Measurements from ENCODE around the gene SGK1.

The SGK1 gene

DNA sequence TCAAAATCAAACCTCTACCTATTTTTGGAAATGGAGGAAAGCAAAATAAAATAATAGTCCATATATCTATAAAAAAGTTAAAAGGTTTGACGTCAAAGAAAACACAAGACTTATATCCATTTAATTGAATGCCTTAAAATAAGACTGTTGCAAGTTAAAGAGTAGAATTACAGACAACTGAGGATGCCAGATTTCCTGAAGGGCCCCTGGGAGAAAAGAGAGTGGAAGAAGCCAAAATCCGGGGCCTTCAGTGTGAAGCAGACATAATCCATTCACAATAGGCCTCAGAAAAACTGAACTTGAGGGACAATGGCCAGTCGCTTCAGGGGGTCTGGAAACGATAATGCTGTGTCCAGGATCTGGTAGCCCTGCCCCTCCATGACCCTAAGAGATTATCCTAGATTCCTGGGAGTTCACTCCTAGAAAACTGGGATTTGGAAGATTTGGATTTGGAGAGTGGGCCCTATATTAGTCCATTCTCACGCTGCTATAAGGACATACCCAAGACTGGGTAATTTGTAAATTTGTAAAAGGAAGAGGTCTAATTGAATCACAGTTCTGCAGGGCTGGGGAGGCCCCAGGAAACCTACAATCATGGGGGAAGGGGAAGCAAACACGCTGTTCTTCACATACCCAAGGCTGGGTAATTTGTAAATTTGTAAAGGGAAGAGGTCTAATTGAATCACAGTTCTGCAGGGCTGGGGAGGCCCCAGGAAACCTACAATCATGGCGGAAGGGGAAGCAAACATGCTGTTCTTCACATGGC, 171.5 kb downstream of the SGK1 start:
- TF ChIP-seq POLR2AphosphoS5 (IDR thresholded peaks at IDR 0.05; ENCODE audit: low read depth, low read length) (no peak), TAF1 (IDR thresholded peaks at IDR 0.05; ENCODE audit: borderline replicate concordance, low read depth, low read length) (no peak), POLR2A (IDR thresholded peaks at IDR 0.05; ENCODE audit: low read depth, low read length) (no peak)
- FAIRE-seq (no peak), DNase-seq (ENCODE audit: insufficient read length) (no peak)

DNA sequence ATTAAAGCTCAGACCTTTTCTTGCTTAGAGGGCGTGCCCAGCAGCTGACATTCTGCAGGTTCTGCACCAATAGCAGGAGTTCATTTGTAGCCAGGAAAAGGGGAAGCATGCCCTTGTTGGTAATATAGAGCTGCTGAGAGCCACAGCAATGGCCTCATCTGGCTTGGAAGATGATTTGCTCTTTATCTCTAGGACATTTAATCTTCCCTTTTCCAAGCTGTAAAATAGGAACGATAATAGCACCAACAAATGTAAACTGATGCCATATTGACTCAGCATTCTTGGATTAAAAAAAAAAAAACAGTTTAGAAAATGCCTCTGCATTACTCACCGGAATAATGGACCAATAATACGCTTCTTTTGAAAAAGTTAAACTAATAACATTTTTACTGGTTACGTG, 172.1 kb downstream of the SGK1 start:
- FAIRE-seq (no peak), DNase-seq (ENCODE audit: insufficient read length) (no peak)
- TF ChIP-seq TAF1 (IDR thresholded peaks at IDR 0.05; ENCODE audit: borderline replicate concordance, low read depth, low read length) (no peak), POLR2AphosphoS5 (IDR thresholded peaks at IDR 0.05; ENCODE audit: low read depth, low read length) (no peak), POLR2A (IDR thresholded peaks at IDR 0.05; ENCODE audit: low read depth, low read length) (no peak)

DNA sequence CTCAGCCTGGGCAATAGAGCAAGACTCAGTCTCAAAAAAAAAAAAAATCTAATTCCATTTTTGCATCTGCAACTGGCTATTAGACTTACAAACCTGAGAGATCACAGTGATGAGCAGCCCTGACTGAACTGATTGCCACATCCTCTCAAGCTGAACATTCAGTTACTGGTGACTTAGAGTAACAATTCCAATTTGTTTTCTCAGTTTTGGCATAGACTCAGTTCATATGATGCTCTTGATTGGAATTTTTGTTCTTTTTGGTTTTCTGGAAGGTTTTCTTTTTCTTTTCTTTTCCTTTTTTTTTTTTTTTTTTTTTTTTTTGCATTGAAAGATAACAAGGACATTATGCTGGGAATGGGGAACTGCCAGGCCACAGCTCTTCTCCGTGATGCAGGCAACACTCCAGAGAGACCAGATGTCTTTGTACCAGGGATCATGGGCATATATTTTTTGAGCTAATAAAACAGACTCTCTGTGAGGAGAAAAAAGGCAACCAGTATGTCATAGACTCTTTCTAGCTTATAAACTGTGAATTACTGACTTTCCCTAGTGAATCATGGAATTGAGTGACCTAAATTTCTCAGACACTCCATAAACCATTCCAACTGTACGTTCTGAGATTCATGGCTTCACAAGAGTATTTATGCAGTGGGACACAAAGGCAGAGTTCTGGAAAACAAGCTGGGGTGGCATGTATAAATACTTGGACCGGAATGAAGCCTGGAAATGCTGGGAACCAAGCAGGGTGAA, 179.5 kb downstream of the SGK1 start:
- no peak for DNase-seq (ENCODE audit: insufficient read length)
- no peak for FAIRE-seq

DNA sequence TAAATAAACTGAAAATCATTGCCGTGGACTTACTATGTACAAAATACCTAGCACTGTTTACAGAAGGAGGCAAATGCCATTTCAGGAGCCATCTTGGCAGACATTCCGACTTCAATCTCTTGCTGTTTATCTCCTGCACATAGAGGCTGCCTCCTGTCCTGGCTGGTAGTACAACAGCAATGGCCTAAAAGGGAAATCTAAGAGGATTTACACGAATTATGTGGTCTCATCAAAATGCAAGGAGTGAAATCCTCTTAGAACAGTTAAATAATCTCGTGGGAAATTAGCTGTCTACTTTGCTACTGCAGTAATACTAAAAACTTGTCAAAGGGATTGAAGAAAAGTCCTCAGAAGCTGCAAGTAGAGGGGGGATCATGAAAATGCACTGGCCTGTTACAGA, 183.3 kb downstream of the SGK1 start:
- FAIRE-seq, result no peak
- TF ChIP-seq TAF1 (IDR thresholded peaks at IDR 0.05; ENCODE audit: borderline replicate concordance, low read depth, low read length), result no peak
- DNase-seq (ENCODE audit: insufficient read length), result no peak

More for the DNA sequence above, 179.5 kb downstream of the SGK1 start:
- TF ChIP-seq POLR2AphosphoS5 (IDR thresholded peaks at IDR 0.05; ENCODE audit: low read depth, low read length), result no peak
- no peak for TF ChIP-seq POLR2A (IDR thresholded peaks at IDR 0.05; ENCODE audit: low read depth, low read length)
- TF ChIP-seq TAF1 (IDR thresholded peaks at IDR 0.05; ENCODE audit: borderline replicate concordance, low read depth, low read length), result no peak

DNA sequence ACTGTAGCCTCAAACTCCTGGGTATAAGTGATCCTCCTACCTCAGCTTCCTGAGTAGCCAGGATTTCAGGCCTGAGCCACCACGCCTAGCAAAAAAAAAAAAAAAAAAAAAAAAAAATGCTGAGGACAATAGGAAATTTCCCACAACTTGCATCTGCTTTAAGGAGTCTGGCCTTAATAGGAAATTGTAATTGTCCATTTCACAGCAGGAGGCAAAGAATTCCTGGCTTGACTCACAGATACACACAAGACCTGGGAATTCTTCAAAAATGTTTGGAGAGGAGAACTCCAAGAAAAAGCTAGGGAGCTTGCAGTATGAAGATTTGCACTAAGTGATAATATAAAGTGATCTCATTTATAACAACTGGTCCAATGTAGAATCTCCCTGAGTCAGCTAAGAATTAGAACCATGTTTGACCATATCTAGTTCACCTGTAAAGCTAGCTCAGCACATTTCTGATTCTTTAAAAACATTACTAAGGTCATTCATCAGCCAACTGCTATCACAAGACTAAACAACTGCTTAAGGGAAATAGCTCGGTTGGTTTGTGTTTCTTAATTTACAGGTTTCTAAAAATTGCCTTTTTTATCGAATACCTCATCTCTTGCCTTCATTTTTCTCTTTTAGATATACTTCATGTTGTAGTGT, 185.3 kb downstream of the SGK1 start:
- FAIRE-seq (no peak), DNase-seq (ENCODE audit: insufficient read length) (no peak)
- no peak for TF ChIP-seq POLR2AphosphoS5 (IDR thresholded peaks at IDR 0.05; ENCODE audit: low read depth, low read length)
- TF ChIP-seq TAF1 (IDR thresholded peaks at IDR 0.05; ENCODE audit: borderline replicate concordance, low read depth, low read length), result no peak
- TF ChIP-seq POLR2A (IDR thresholded peaks at IDR 0.05; ENCODE audit: low read depth, low read length), result no peak

DNA sequence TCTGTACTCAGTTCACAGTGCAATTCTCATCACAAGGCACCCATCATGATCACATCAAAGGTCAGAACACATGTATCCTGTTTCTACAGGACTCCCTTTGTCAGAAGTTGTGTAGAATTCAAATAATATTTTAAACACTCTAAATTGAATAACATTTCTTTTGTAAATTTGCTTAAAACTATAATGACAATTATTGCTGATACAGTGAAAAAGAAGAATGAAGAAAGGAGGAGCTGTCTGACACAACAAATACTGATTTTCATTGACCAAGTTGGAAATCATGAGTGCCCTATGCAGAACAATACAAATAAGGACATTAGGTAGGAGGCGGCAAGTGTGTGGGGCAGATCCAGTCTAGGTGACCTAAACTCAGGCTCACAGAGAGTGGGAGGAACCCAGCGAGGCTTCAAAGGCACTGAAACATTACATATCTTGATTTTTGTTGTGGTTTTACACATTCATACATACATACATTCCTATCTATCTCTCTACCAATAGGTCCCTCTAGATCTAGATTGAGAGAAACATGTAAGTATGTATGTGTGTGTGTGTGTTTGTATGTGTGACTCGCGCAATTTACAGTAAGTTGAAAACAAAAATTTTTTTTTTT, 186.3 kb downstream of the SGK1 start:
- no peak for FAIRE-seq
- no peak for TF ChIP-seq POLR2AphosphoS5 (IDR thresholded peaks at IDR 0.05; ENCODE audit: low read depth, low read length)
- no peak for TF ChIP-seq POLR2A (IDR thresholded peaks at IDR 0.05; ENCODE audit: low read depth, low read length)
- TF ChIP-seq TAF1 (IDR thresholded peaks at IDR 0.05; ENCODE audit: borderline replicate concordance, low read depth, low read length), result no peak
- no peak for DNase-seq (ENCODE audit: insufficient read length)

DNA sequence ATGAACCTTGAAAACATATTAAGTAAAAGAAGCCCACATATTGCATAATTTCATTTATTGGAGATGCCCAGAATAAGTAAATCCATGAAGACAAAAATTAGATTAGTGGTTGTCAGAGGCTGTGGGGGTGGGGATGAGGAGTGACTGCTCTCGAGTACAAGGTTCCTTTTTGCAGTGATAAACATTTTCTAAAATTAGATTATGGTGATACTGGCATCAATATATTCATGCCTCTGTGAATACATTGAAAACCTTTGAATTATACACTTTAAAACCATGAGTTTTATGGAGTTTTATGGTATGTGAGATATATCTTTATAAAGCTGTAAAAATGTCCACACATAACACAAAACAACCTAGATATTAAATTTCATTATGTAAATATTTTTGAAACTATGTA, 189.8 kb downstream of the SGK1 start:
- no peak for DNase-seq (ENCODE audit: insufficient read length)
- FAIRE-seq, result no peak
- no peak for TF ChIP-seq POLR2AphosphoS5 (IDR thresholded peaks at IDR 0.05; ENCODE audit: low read depth, low read length)
- TF ChIP-seq POLR2A (IDR thresholded peaks at IDR 0.05; ENCODE audit: low read depth, low read length), result no peak
- no peak for TF ChIP-seq TAF1 (IDR thresholded peaks at IDR 0.05; ENCODE audit: borderline replicate concordance, low read depth, low read length)

DNA sequence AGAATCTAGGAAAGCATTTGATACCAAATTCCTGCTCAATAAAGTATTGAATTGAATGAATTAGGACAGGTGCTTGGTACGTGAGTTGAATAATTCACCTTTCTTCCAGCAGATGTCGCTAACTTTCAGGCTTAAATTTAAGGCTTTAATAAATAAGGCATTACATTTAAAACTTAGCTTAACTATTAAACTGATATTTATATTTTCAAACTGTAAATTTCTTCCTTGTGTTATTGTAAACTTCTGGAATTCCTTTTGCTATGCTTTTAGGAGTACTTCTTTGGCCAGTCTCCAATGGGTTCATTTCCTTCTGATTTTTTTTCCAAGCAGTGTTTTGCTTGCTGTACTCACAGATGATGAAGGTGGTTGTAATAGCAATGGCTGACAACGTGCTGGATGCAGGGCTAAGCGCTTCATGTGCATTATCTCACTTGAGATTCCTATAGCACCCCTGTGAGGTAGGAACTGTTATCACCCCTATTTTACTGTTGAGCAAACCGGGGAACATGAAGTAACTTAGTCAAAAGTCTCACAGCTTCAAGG, 194.2 kb downstream of the SGK1 start:
- DNase-seq (ENCODE audit: insufficient read length) (no peak), FAIRE-seq (peak; percentile 76)
- no peak for TF ChIP-seq TAF1 (IDR thresholded peaks at IDR 0.05; ENCODE audit: borderline replicate concordance, low read depth, low read length)
- TF ChIP-seq POLR2A (IDR thresholded peaks at IDR 0.05; ENCODE audit: low read depth, low read length), result no peak
- no peak for TF ChIP-seq POLR2AphosphoS5 (IDR thresholded peaks at IDR 0.05; ENCODE audit: low read depth, low read length)

DNA sequence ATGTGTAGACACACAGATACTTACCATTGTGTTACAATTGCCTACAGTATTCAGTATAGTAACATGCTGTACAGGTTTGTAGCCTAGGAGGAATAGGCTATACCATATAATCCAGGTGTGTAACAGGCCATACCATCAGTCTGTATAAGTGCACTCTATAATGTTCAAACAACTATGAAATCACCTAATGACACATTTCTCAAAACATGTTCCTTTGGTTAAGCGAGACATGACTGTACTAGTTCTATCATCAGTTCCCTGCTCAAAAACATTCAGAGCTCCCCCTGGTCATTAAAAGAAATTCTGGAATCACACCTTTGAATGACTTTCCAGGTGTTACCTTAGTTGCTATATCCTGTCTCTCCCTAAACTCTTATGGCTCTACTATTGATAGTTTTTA, 195.1 kb downstream of the SGK1 start:
- TF ChIP-seq TAF1 (IDR thresholded peaks at IDR 0.05; ENCODE audit: borderline replicate concordance, low read depth, low read length) (no peak), POLR2AphosphoS5 (IDR thresholded peaks at IDR 0.05; ENCODE audit: low read depth, low read length) (no peak), POLR2A (IDR thresholded peaks at IDR 0.05; ENCODE audit: low read depth, low read length) (no peak)
- no peak for FAIRE-seq
- no peak for DNase-seq (ENCODE audit: insufficient read length)

DNA sequence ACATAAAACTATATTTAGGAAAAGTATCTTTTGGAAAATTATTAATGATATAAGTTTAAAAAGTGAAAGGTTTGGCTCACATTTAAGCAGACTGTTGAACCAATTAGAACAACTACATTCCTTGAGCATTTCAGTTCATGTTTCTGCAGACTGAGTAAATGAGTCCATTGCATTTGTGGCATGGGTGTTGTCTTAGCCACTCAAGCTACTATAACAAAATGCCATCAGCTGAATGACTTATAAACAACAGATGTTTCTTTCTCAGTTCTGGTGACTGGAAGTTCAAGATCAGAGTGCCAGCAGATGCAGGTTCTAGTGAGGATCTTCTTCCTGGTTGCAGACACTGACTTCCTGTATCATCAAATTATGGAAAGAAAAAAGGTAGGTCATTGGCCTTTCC, 198.4 kb downstream of the SGK1 start:
- DNase-seq (ENCODE audit: insufficient read length) (no peak), FAIRE-seq (no peak)
- TF ChIP-seq POLR2A (IDR thresholded peaks at IDR 0.05; ENCODE audit: low read depth, low read length) (no peak), POLR2AphosphoS5 (IDR thresholded peaks at IDR 0.05; ENCODE audit: low read depth, low read length) (no peak), TAF1 (IDR thresholded peaks at IDR 0.05; ENCODE audit: borderline replicate concordance, low read depth, low read length) (no peak)

All from GM12892 (cell line).